GM10847 (cell line): ENCODE measurements around the gene TEAD3.

Experiments used
- POLR2A ChIP-seq: IDR thresholded peaks from 2 replicates; pipeline ENCODE4 v1.6.1; 2011; ENCODE audit not compliant: insufficient read length; ENCODE audit errors: extremely low read depth

Gene TEAD3

DNA sequence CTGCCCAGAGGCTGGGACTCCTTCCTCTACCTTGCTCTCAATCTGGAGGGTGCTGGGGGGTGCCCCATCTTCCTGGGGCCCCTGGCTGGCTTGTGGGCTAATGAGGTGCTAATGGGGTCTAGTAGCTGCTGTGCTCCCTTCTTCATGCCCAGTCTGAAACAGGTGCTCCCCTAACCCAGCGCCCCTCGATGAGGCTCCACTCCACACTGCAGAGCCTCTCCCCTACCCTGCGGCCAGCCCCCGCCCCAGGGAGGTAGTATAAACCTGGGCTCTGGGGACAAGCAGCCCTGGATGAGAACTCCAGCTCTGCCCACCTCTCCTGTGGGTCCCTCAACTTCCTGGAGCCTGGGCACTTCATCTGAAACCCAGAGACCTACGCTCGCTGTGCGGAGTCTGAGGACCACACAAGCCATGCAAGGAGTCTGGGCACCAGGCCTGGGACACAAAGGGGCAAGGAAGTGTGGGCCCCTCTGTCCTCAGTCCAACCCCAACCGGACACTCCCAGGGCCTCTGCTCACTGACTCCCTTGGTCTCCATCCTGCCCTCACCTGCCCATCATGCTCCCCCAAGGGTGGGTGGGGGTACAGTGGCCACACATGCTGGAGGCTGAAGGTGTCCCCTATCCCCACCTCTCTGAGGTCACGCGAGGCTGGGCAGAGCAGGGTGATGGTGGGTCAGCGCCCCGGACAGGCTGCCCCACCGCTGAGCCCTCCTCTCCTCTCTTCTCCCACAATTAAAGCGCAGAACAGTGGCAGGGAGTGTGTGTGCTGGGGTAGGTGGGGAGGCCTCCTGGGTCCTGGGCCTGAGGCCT, 22.5 kb downstream of the TEAD3 start:
- TF ChIP-seq POLR2A: no peak

DNA sequence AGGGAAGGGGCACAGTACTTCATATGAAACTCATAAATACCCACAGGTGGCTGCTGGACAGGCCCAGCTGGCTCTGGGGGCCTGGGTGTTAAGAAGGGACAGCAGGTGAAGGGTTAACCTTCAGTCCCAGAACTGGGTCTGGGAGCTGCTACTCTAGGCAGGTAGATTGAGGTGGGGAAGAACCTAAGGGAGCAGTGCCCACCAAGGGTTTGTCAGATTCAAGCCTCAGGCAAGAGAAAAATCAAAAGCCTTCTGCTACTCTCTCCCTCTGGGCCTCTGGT, 23.1 kb downstream of the TEAD3 start:
- TF ChIP-seq POLR2A: no peak

DNA sequence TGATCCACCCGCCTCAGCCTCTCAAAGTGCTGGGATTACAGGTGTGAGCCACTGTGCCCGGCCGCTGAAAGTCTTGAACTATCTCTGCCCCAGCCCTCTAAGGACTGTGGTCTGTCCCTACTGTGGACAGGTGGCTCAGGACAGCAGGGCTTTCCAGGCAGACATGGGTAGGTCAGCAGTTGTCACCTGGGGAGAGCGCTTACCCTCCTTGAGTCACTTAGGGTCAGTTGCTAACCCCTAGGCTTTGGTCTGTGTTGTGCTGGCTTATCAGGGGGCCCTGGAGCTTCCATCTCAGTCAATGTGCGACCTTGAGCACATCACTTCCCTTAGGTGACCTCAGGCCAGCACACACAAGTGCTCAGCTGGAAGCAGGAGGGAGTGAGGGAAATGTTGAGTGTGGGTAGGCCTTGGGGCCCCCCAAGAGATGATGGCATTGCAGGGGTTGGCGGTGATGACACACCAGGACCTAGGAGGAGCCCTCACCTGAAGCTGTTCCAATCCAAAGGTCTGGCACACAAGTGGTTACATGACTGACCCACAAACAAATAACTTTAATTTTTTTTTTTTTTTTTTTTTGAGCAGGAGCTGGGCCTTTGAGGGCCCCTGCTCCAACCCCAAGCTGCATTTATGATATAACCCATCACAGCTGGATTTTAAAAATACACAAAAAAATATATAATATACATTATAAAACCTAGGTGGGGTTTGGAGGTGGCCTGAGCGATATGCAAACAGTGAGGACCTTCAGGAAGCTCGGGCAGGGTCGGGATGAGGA, 23.6 kb downstream of the TEAD3 start:
- TF ChIP-seq POLR2A: no peak

DNA sequence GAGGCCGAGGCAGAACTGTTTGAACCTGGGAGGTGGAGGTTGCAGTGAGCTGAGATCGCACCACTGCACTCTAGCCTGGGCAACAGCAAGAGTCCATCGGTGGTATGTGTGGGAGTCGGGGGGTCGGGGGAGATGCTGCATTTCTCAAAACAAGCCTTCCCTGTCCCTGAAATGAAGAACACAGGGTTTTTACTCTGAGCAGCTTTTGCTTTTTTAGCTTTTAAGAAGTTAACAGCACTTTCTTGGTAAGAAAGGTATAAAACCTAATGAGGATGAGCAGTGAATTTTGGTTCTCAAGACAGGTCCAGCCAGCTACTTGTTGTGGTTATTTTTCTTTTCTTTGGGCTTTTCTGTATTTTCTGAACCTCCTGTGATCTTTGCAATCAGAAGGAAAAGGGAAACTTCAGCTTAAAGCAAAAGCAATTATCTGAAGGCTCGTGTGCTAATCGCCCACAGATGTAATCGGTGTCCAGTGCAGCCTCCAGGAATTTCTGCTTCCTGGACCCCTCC, 25.0 kb downstream of the TEAD3 start:
- no peak for TF ChIP-seq POLR2A

DNA sequence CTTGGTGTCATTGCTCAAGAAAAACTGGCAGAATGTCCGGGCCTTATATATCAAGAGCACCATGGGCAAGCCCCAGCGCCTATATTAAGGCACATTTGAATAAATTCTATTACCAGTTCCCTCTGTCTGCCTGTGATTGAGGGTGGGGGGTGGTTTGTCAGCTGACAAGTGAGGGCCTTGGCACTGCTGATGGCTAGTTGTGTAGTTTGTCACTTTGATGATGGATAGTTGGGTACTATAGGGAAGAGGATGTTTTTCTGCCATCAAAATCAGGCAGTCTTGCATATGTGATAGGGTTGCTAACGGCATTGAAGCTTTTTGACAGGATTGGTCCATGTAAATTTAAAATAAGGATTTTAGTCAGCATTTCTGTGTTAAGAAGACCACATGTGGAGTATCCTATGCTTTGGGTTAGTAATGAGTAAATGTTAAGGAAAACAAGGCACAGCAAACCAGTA, 26.2 kb downstream of the TEAD3 start:
- TF ChIP-seq POLR2A: no peak

DNA sequence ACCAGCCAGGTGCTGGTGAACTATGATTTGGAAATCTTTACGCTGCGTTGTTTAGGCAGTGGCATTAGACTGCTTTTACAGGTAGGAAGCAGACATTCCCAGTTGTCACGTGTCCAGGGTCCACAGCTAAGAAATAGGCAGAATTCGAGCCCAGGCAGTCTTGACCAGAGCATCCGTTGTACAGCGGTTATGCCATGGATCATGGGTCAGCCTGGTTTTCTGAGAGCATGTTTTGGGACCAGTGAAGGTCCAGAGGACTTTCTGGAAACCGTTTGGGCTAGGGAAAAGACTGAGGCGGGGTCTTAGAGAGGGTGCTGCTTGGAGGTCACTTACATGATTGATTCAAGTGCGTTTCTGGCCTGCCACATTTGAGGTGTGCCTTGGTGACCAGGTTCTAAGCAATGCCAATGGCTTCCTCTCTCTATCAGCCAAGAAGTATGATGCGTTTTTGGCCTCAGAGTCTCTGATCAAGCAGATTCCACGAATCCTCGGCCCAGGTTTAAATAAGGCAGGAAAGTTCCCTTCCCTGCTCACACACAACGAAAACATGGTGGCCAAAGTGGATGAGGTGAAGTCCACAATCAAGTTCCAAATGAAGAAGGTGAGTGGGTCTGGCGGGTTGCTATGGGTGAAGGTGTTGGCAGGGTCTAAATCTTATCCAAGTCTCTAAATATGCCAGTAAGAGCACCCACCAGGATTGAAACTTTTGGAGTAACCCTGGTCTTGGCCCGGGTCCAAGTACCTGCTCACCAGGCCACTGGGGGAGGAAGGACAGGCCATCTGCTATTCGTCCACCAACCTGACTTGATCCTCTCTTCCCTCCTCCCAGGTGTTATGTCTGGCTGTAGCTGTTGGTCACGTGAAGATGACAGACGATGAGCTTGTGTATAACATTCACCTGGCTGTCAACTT, 26.9 kb downstream of the TEAD3 start:
- TF ChIP-seq POLR2A: no peak

DNA sequence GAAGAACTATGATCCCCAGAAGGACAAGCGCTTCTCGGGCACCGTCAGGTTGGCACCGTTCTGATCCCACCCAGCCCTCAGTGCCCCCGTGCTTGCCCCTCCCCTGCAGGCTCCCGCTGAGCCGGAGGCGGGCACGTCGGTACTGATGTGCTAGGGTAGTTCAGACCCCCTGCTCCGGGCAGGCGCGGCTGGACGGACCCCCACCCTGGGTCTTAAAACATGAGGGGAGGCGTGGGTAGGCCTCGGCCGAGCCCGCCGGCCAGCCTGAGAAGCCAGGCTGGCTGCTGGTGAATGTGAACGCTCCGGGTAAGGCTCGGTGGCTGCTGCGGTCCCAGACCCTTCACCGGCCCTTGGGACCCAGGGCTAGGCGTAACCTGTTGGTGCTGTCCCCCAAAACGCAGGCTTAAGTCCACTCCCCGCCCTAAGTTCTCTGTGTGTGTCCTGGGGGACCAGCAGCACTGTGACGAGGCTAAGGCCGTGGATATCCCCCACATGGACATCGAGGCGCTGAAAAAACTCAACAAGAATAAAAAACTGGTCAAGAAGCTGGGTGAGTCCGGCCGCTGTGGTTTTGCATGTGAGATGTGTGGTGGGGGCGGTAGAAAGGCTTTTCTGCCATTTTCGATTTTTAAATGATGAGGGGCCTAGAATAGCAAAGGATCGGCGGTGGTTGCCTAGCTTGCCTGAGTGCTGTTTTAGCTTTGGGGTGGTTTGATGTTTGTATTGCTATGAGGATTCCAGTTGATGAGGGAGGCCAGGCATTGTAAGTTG, 27.7 kb downstream of the TEAD3 start:
- TF ChIP-seq POLR2A: no peak

DNA sequence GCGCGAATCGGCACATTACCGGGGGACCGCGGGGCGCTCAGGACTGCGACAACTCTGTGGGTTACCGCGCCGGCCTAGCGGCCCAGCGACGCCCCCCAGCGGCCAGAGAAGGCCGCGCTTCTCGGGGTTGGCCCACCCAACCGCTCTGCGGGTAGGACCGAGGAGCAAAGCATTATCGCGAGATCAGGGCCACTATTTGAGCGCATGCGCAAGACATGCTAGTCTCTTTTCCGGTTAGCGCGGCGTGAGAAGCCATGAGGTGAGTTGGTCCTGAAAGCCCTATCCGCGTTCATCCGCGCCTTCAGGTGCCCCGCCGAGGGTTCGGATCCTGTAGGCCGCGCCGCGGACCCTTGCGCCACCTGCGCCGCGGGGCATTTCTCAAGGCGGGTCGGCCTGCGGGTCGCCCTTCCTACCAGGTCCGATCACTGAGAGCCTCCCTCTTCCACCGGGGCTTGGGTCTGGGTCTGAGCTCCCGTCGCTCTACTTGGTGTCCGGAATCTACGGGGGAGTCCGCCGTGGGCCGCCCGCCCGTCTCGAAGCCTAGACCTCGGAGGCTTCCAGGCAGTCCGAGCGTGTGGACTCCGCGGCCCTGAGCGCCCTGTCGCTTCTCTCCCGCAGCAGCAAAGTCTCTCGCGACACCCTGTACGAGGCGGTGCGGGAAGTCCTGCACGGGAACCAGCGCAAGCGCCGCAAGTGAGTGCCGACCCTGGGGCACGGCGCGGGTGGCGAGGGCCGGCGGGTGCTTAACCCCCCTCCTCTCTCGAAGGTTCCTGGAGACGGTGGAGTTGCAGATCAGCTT, 28.5 kb downstream of the TEAD3 start, which contains the start of gene RPL10A:
TSS of gene RPL10A (plus strand) at position 221 of the 799 bp plus-strand sequence. CDS start at position 255, 34 bp downstream.
- peak; percentile 99 for TF ChIP-seq POLR2A

DNA sequence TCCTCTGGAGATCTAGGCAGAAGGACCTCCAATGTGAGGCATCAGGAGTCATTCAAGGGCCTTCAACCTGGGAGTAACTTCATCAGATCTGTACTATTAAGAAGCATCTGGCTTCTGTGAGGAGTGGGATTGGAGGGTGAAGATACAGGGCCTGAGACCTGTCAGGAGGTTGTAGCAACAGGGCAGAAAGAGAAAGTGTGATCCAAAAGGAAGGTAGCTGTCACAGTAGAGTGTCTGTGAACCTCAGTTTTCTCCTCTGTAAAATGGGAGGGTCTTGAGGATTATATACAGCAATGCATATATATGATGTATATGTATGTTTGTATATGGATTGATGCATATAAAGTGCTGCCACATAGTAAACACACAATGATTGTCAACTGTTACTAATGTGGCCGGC, 31.2 kb downstream of the TEAD3 start:
- no peak for TF ChIP-seq POLR2A

DNA sequence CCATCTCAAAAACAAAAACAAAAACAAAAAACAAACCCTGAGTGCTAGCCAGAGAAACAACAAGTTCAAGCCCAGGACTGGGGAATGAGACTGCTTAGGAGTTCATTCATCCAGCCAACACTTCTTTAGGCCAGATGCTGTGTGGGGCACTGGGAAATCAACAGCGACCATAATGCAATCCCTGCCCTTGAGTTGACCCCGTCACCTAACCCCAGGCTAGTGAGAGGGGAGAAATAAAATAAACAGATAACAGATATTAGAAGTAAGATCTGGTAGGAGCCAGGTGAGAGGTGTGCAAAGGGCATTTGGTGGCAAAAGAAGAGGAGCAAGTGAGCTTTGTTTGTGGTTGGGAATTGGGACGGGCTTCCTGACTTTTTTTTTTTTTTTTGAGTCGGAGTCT, 33.6 kb downstream of the TEAD3 start:
- TF ChIP-seq POLR2A: no peak

DNA sequence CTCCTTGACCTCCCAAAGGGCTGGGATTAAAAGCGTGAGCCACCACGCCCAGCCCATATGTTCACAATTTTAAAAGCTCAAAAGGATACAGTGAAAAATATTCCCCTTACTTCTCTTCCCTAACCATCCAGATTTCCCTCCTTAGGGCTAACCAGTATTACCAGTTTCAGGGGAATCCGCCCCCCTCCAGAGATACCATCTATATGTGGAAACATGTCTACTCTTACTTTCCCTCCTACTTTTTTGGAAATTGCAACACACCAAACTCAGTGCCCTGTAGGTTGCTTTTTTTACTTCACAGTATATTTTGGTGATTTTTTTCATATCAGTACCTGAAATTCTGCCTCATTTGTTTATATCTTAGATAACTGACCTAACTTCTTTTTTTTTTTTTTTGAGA, 35.6 kb downstream of the TEAD3 start:
- TF ChIP-seq POLR2A: no peak

DNA sequence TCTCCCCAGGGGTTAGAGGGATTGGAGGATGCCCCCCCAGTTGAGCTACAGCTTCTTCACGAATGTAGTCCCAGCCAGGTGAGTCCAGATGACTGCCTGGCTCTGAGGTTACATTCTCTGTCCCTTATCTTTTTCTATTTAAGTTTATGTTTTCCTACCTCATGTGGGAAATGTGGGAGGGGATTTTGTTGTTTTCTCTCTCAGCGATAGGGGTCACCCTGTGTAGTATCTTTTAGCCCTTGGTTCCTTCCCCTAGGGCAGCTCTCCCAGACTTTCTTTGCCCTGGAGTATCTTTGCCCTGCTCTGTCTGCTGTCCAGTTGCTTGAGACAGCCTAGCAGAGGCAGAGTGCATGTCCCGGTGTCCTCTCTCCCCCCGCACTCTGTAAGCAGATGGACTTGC, 39.0 kb downstream of the TEAD3 start:
- TF ChIP-seq POLR2A: no peak

DNA sequence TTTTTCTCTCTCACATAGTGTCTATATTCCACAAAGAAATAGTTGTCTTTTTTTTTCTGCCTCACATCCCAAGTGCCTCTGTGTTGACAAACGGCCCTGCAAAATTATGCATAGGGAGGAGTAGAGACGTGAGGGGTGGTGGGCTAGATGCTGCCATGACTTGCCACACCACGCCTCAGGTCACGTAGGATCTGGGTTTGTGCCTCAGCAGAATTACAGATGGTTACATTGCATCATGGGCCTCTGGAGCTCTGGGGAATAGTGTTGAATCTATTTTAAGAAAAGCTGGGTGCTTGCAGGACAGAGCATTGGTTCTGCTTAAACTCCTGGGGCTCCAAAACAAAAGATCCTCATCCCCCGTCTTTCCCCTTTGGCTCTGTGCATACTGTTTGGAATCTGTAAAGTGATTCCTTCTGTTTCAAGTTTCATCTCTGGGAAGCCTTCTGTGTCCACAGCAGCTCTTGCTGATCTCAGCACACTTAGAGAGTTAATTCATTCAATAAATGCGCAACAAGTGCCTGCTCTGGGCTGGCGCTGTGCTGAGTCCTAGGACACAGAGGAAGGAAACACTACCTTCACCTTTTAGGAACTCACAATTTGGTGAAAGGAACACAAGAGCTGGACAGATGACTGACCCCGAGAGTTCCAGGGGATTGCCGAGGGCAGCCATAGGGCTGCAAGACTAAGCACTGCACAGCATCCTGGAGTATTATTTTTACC, 42.3 kb downstream of the TEAD3 start:
- no peak for TF ChIP-seq POLR2A
